ENCODE results near the gene RAET1L. TPM values are rescaled to one million over a fixed set of nuclear protein-coding genes. Genes with fewer than 3 reads are reported as not detected.

RAET1L gene
- total and polyA plus RNA-seq, 2 donors (not counting 3 experiments of a cell fraction or from before 2014, with no cell fraction given), result not detected

- no peaks in the 10 kb centered on the region for H3K9me1 ChIP-seq (replicated peaks; ENCODE audit: control insufficient read depth, extremely low read depth, insufficient read depth, low read length)
- no peaks in the 10 kb centered on the region for H4K20me1 ChIP-seq (replicated peaks; ENCODE audit: control insufficient read depth, extremely low read depth, insufficient read depth, low read length)
- H2AFZ ChIP-seq (ENCODE audit: low read depth, low read length), result peak overlapping the region; percentile 97
- POLR2A ChIA-PET, result no interaction called here
- H3K9me3 ChIP-seq (replicated peaks; ENCODE audit: control insufficient read depth, insufficient read depth, low read length), result no peaks in the 10 kb centered on the region
- peak overlapping the region; percentile 68 for H3K4me2 ChIP-seq (ENCODE audit: insufficient read depth, low read length)
- dilution Hi-C loops (cut with MboI; ENCODE audit: extremely low pct_ligation_motif_present, low sequenced_read_pairs) (no loop called here), intact Hi-C loops (cut with micrococcal nuclease) (loop anchor here (1.0 to 2.0 kb wide), 3 partner anchors 41 to 65 kb away; partner anchors contain the start of gene ULBP3)
- H3K4me3 ChIP-seq (replicated peaks in 1 of 3; ENCODE audit: insufficient read depth in 1 of 3, low read depth in 1 of 3, low read length in 3 of 3), result peak overlapping the region; percentile 23 to 82 (median 50)
- DNase-seq (ENCODE audit: low read depth, low spot score), result no peak
- TF ChIP-seq POLR2AphosphoS5 (IDR thresholded peaks at IDR 0.05; ENCODE audit: insufficient read depth, low read depth, low read length), result no peak
- no peak for TF ChIP-seq CTCF (IDR thresholded peaks at IDR 0.05; ENCODE audit: extremely low read depth in 1 of 2, insufficient read depth in 1 of 2, low read depth in 1 of 2, low read length in 2 of 2)
- TF ChIP-seq GATA2 (IDR thresholded peaks at IDR 0.05; ENCODE audit: insufficient read depth, insufficient read length, low read depth, low read length), result no peak
- TF ChIP-seq, protein P1, sequence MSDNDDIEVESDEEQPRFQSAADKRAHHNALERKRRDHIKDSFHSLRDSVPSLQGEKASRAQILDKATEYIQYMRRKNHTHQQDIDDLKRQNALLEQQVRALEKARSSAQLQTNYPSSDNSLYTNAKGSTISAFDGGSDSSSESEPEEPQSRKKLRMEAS (IDR thresholded peaks at IDR 0.05; ENCODE audit: insufficient read depth, insufficient read length), result no peak
- no peak for TF ChIP-seq FOS (IDR thresholded peaks at IDR 0.05; ENCODE audit: borderline replicate concordance, insufficient read depth, low read length)
- no peak for TF ChIP-seq EZH2 (IDR thresholded peaks at IDR 0.05; ENCODE audit: borderline replicate concordance, low read depth, low read length, severe bottlenecking)
- no peak for TF ChIP-seq JUN (IDR thresholded peaks at IDR 0.05; ENCODE audit: borderline replicate concordance, insufficient read depth, insufficient read length, low read depth)
- TF ChIP-seq MYC (IDR thresholded peaks at IDR 0.05; ENCODE audit: low read depth, low read length), result no peak
- no peak for TF ChIP-seq POLR2A (IDR thresholded peaks at IDR 0.05; ENCODE audit: low read depth, low read length)
- no peaks in the 10 kb centered on the region for H3K36me3 ChIP-seq (ENCODE audit: control insufficient read depth in 2 of 2, extremely low read depth in 1 of 2, insufficient read depth in 2 of 2, low read length in 2 of 2)
- no TSS peak for BruUV-seq (replicated peaks)
- no peaks in the 10 kb centered on the region for H3K79me2 ChIP-seq (ENCODE audit: control insufficient read depth, insufficient read depth, low read length)
- CTCF ChIA-PET, result interaction anchor here (1.1 to 1.9 kb wide), 2 partner anchors 10 to 41 kb away, joined by 3 to 20 read pairs; no protein-coding TSS in a partner anchor
- H3K27ac ChIP-seq (ENCODE audit: insufficient read depth, low read depth, low read length), result no peak overlapping the region
- peaks cover 2% of the 10 kb centered on the region for H3K4me1 ChIP-seq (ENCODE audit: control insufficient read depth, extremely low read depth, insufficient read depth, low read length)
- no peak for FAIRE-seq
- H3K27me3 ChIP-seq (ENCODE audit: control insufficient read depth in 2 of 2, insufficient read depth in 2 of 2, low read length in 2 of 2), result peaks cover 12 to 16% of the 10 kb centered on the region in 2 experiments
- no peak overlapping the region for H3K9ac ChIP-seq (replicated peaks; ENCODE audit: extremely low read depth, insufficient read depth, low read length)
Observed at GRCh38 chr6:150005761-150006651, 19.3 kb downstream of the RAET1L start.
